IMR-90 (cell line): ENCODE measurements around the gene MAML3. TPM values are rescaled to one million over a fixed set of nuclear protein-coding genes. Genes with fewer than 3 reads are reported as not detected.
A peak's percentile ranks its signal among the peaks of the same experiment; 100 is the strongest.

ENCODE experiments used
- ATAC-seq: fragments of 200-7000 bp; cut with Tn5 transposase; 2 replicates; pipeline ENCODE4 v1.9.1; 2020; ENCODE audit warnings: low read depth, mild to moderate bottlenecking, moderate library complexity
- BruUV-seq: library from RNA; stranded (reverse); fragments of 400-500 nt; replicated peaks from 2 replicates; lab custom pipeline; 2021; lab: Mats Ljungman, UMichigan
- CTCF ChIA-PET: fragments of 300-600 bp; formaldehyde crosslinking; extraction: SDS; loops from one replicate; lab custom pipeline; 2021; ENCODE audit warnings: antibody characterized with exemption; lab: Yijun Ruan, JAX
- POLR2A ChIA-PET: fragments of 300-600 bp; sonication (Branson Sonifier 250); formaldehyde crosslinking; loops from one replicate; lab custom pipeline; 2022; ENCODE audit warnings: antibody characterized with exemption; ENCODE audit not compliant: unreplicated experiment; lab: Charles Lee
- DNase-seq: peaks from one replicate; pipeline ENCODE4 v3.0.0; 2013
- H2AFZ ChIP-seq: replicated peaks from 2 replicates; pipeline ENCODE3; 2013; ENCODE audit warnings: low read length, mild to moderate bottlenecking; ENCODE audit not compliant: poor library complexity
- H2AK5ac ChIP-seq: 2 replicates; pipeline ENCODE4 v1.6.1; 2013; ENCODE audit warnings: low read depth, low read length, inconsistent platforms
- H2AK9ac ChIP-seq: replicated peaks from 2 replicates; pipeline ENCODE3; 2013; ENCODE audit warnings: mild to moderate bottlenecking, low read depth, low read length, moderate library complexity; ENCODE audit not compliant: poor library complexity
- H2BK120ac ChIP-seq: 2 replicates; pipeline ENCODE4 v1.6.1; 2013; ENCODE audit warnings: low read depth, low read length, inconsistent platforms
- H2BK15ac ChIP-seq: 3 replicates; pipeline ENCODE4 v1.6.1; 2013; ENCODE audit warnings: low read depth, low read length, inconsistent platforms
- H2BK20ac ChIP-seq: 2 replicates; pipeline ENCODE4 v1.6.1; 2013; ENCODE audit warnings: low read depth, mild to moderate bottlenecking, inconsistent platforms, low read length, moderate library complexity
- H2BK5ac ChIP-seq: 2 replicates; pipeline ENCODE4 v1.6.1; 2013; ENCODE audit warnings: mild to moderate bottlenecking, low read depth, low read length, inconsistent platforms; ENCODE audit not compliant: poor library complexity, severe bottlenecking
- H3K14ac ChIP-seq: replicated peaks from 2 replicates; pipeline ENCODE4 v1.6.1; 2013; ENCODE audit warnings: low read depth, low read length, inconsistent platforms
- H3K18ac ChIP-seq: 2 replicates; pipeline ENCODE4 v1.6.1; 2013; ENCODE audit warnings: low read depth, low read length, control low read depth
- H3K23ac ChIP-seq: 2 replicates; pipeline ENCODE4 v1.6.1; 2013; ENCODE audit warnings: low read depth, low read length, inconsistent platforms
- H3K27ac ChIP-seq: 2 replicates; pipeline ENCODE4 v1.5.1; 2013; ENCODE audit warnings: mild to moderate bottlenecking, control low read depth, low read length; ENCODE audit not compliant: insufficient read depth
- H3K27me3 ChIP-seq: 2 replicates; pipeline ENCODE4 v1.6.1; 2013; ENCODE audit warnings: low read length; ENCODE audit not compliant: control insufficient read depth, insufficient read depth
- H3K36me3 ChIP-seq: 2 replicates; pipeline ENCODE4 v1.6.1; 2013; ENCODE audit warnings: low read length, mixed read lengths; ENCODE audit not compliant: control insufficient read depth, insufficient read depth
- H3K4ac ChIP-seq: 2 replicates; pipeline ENCODE4 v1.6.1; 2013; ENCODE audit warnings: low read depth, low read length, inconsistent platforms
- H3K4me1 ChIP-seq: 2 replicates; pipeline ENCODE4 v1.6.1; 2013; ENCODE audit warnings: low read length, mixed read lengths; ENCODE audit not compliant: control insufficient read depth, insufficient read depth
- H3K4me2 ChIP-seq: 2 replicates; pipeline ENCODE4 v1.6.1; 2013; ENCODE audit warnings: low read depth, mild to moderate bottlenecking, control low read depth, low read length, moderate library complexity
- H3K4me3 ChIP-seq: 2 replicates; pipeline ENCODE4 v1.5.1; 2013; ENCODE audit warnings: low read depth, mild to moderate bottlenecking, control low read depth, low read length, moderate library complexity; ENCODE audit not compliant: insufficient read depth
- H3K56ac ChIP-seq: 2 replicates; pipeline ENCODE4 v1.6.1; 2013; ENCODE audit warnings: low read length, inconsistent platforms; ENCODE audit not compliant: insufficient read depth; ENCODE audit errors: extremely low read depth
- H3K79me1 ChIP-seq, 2 experiments: 2 replicates each; pipeline ENCODE4 v1.6.1; 2013; ENCODE audit warnings: low read length in 2 of 2, inconsistent platforms in 1 of 2, low read depth in 1 of 2
- H3K9ac ChIP-seq: 2 replicates; pipeline ENCODE4 v1.6.1; 2013; ENCODE audit warnings: low read depth, low read length, control low read depth
- H3K9me1 ChIP-seq: 2 replicates; pipeline ENCODE4 v1.6.1; 2013; ENCODE audit warnings: low read length, inconsistent platforms; ENCODE audit not compliant: insufficient read depth
- H3K9me3 ChIP-seq: 2 replicates; pipeline ENCODE4 v1.6.1; 2013; ENCODE audit warnings: low read length; ENCODE audit not compliant: control insufficient read depth, insufficient read depth
- H4K20me1 ChIP-seq: 2 replicates; pipeline ENCODE4 v1.6.1; 2013; ENCODE audit warnings: low read length, inconsistent platforms; ENCODE audit not compliant: insufficient read depth
- H4K5ac ChIP-seq: 2 replicates; pipeline ENCODE4 v1.6.1; 2013; ENCODE audit warnings: mild to moderate bottlenecking, low read depth, low read length, control low read depth
- H4K8ac ChIP-seq, 2 experiments: 2 replicates each; pipeline ENCODE4 v1.6.1; 2013; ENCODE audit warnings: low read depth in 2 of 2, low read length in 2 of 2, control low read depth in 1 of 2, inconsistent platforms in 1 of 2
- H4K91ac ChIP-seq: 2 replicates; pipeline ENCODE4 v1.6.1; 2013; ENCODE audit warnings: low read depth, low read length, inconsistent platforms; ENCODE audit not compliant: insufficient read depth
- CTCF ChIP-seq: conservative IDR thresholded peaks from 2 replicates; pipeline ENCODE4 v1.5.1; 2012; ENCODE audit warnings: mild to moderate bottlenecking, low read depth, low read length, improper control_type of control experiment
- MAZ ChIP-seq: IDR thresholded peaks from 2 replicates; pipeline ENCODE4 v1.6.1; 2012; ENCODE audit warnings: low read depth, mild to moderate bottlenecking, low read length, improper control_type of control experiment, moderate library complexity, borderline replicate concordance
- RAD21 ChIP-seq: IDR thresholded peaks from 2 replicates; pipeline ENCODE4 v1.6.1; 2012; ENCODE audit warnings: low read length, improper control_type of control experiment
- SMC3 ChIP-seq: fragments of 150-350 bp; IDR thresholded peaks from 2 replicates; pipeline ENCODE4 v1.6.1; 2016; ENCODE audit warnings: low read depth, mild to moderate bottlenecking, antibody characterized with exemption, low read length, moderate library complexity
- WGBS, 2 experiments: methylation state at CpG; one replicate each; pipeline versions ENCODE4 v1.1.5 to v1.1.7; 2013; ENCODE audit warnings: missing lambda C conversion rate in 2 of 2; ENCODE audit not compliant: insufficient read length in 1 of 2; ENCODE audit errors: extremely low coverage in 2 of 2; 5-methylcytosine and 5-hydroxymethylcytosine counted together
- dilution Hi-C: fragments of 300-500 bp; cut with HindIII; formaldehyde crosslinking; loops from one replicate; pipeline ENCODE4 v1.14.3; 2018; ENCODE audit warnings: low sequenced_read_pairs; ENCODE audit not compliant: unreplicated experiment
- in situ Hi-C: fragments of 300-500 bp; cut with MboI; formaldehyde crosslinking; loops from 3 replicates; pipeline ENCODE4 v1.14.3; 2019; ENCODE audit warnings: low sequenced_read_pairs, inconsistent platforms, mixed read lengths
- intact Hi-C: fragments of 100-400 bp; cut with micrococcal nuclease; formaldehyde crosslinking; loops from 2 replicates; pipeline ENCODE4 v1.10.0; 2022
- polyA plus RNA-seq, 3 experiments: library from polyadenylated mRNA; depleted of rRNA; stranded (reverse); fragments of >200 nt; gene quantifications; 2 replicates each; pipeline ENCODE4 v1.2.3, GENCODE V29; 2012; ENCODE audit warnings: low replicate concordance in 1 of 3
- total RNA-seq: library from RNA; depleted of rRNA; stranded (reverse); fragments of >200 nt; gene quantifications from 2 replicates; pipeline ENCODE4 v1.2.3, GENCODE V29; 2012

Gene MAML3
- total and polyA plus RNA-seq, 2 of the 4 experiments (the other 2 are of a cell fraction): 0.90 to 1.7 TPM

GRCh38 chr4:139692309-139693012 is 461.5 kb downstream of the MAML3 start:
- Histone ChIP-seq H2BK20ac (no peak overlapping the region), H2BK5ac (no peak overlapping the region), H3K18ac (no peak overlapping the region), H4K8ac (no peak overlapping the region), H3K4me1 (peaks cover 1% of the 10 kb centered on the region; the same call in 1 of the 2 replicates), H3K9me1 (no peaks in the 10 kb centered on the region), H3K27me3 (no peaks in the 10 kb centered on the region), H3K9ac (no peak overlapping the region), H3K36me3 (no peaks in the 10 kb centered on the region), H3K27ac (no peak overlapping the region), H4K20me1 (no peaks in the 10 kb centered on the region), H3K79me1 (no peaks in the 10 kb centered on the region), H3K23ac (no peak overlapping the region), H3K9me3 (no peaks in the 10 kb centered on the region; the same call in 1 of the 2 replicates), H4K91ac (no peak overlapping the region), H2AK9ac (no peak overlapping the region), H2AK5ac (no peak overlapping the region), H3K56ac (no peak overlapping the region), H3K14ac (no peak overlapping the region), H2BK15ac (no peak overlapping the region), H4K5ac (no peak overlapping the region), H3K4ac (no peak overlapping the region), H2AFZ (no peak overlapping the region), H3K4me3 (no peak overlapping the region), H3K4me2 (no peak overlapping the region), H2BK120ac (no peak overlapping the region)
- intact Hi-C loops: no loop called here
- CTCF ChIA-PET: no interaction called here
- ATAC-seq (no peak), DNase-seq (no peak)
- no TSS peak for BruUV-seq
- dilution Hi-C loops: no loop called here
- TF ChIP-seq RAD21 (peak; percentile 23; the same call in 1 of the 2 replicates), MAZ (no peak), SMC3 (0 out of 2 replicates have a peak, but pooled peaks have one; percentile 6), CTCF (peak; percentile 20; the same call in 1 of the 2 replicates)
- in situ Hi-C loops: no loop called here
- no CpG with 5 or more reads among the region's 4 CpGs for WGBS, 2 experiments
- POLR2A ChIA-PET: no interaction called here
